PC-9 (cell line): Measurements from ENCODE around the gene MLIP. TPM values are rescaled to one million over a fixed set of nuclear protein-coding genes. Genes with fewer than 3 reads are reported as not detected.

Experiments
- BruUV-seq: library from RNA; stranded (reverse); fragments of 400-500 nt; replicated peaks from 2 replicates; lab custom pipeline; 2021; lab: Mats Ljungman, UMichigan
- CTCF ChIA-PET: fragments of 300-600 bp; sonication (Branson Sonifier 250); formaldehyde crosslinking; loops from one replicate; lab custom pipeline; 2022; ENCODE audit warnings: antibody characterized with exemption; lab: Charles Lee
- POLR2A ChIA-PET: fragments of 300-600 bp; sonication (Branson Sonifier 250); formaldehyde crosslinking; loops from one replicate; lab custom pipeline; 2022; ENCODE audit warnings: antibody characterized with exemption; ENCODE audit not compliant: unreplicated experiment; lab: Charles Lee
- DNase-seq, 2 experiments: peaks; one replicate each; pipeline versions ENCODE4 v3.0.0 to v3.0.0-alpha.2; 2015 to 2022; ENCODE audit warnings: mixed read lengths in 1 of 2
- H2AFZ ChIP-seq: fragments of 200-600 bp; sonication (generic); 2 replicates; pipeline ENCODE4 v1.8.1; 2017; ENCODE audit warnings: antibody characterized with exemption
- H3F3A ChIP-seq: fragments of 200-600 bp; sonication (generic); 2 replicates; pipeline ENCODE4 v1.8.1; 2017; ENCODE audit warnings: antibody characterized with exemption, mild to moderate bottlenecking, low read depth; ENCODE audit not compliant: insufficient read depth
- H3K27ac ChIP-seq: fragments of 200-600 bp; sonication (generic); 2 replicates; pipeline ENCODE4 v1.6.1; 2016; ENCODE audit warnings: mixed run types
- H3K27me3 ChIP-seq: fragments of 200-600 bp; sonication (generic); 2 replicates; pipeline ENCODE4 v1.6.1; 2016; ENCODE audit warnings: low read depth, mixed run types; ENCODE audit not compliant: insufficient read depth
- H3K36me3 ChIP-seq: fragments of 200-600 bp; sonication (generic); 2 replicates; pipeline ENCODE4 v1.6.1; 2016; ENCODE audit warnings: low read depth, mixed run types
- H3K4me1 ChIP-seq: fragments of 200-600 bp; sonication (generic); replicated peaks from 2 replicates; pipeline ENCODE4 v1.6.1; 2016; ENCODE audit warnings: mixed run types; ENCODE audit not compliant: insufficient read depth
- H3K4me2 ChIP-seq: fragments of 200-600 bp; sonication (generic); 2 replicates; pipeline ENCODE4 v1.6.1; 2017; ENCODE audit warnings: mixed run types
- H3K4me3 ChIP-seq: fragments of 200-600 bp; sonication (generic); 2 replicates; pipeline ENCODE4 v1.6.1; 2016; ENCODE audit warnings: mixed run types
- H3K79me2 ChIP-seq: fragments of 200-600 bp; sonication (generic); 2 replicates; pipeline ENCODE4 v1.6.1; 2017; ENCODE audit warnings: low read depth, mixed run types
- H3K9me2 ChIP-seq: fragments of 200-600 bp; sonication (generic); 2 replicates; pipeline ENCODE4 v1.8.1; 2017; ENCODE audit warnings: mild to moderate bottlenecking; ENCODE audit not compliant: insufficient read depth
- H3K9me3 ChIP-seq: fragments of 200-600 bp; sonication (generic); 2 replicates; pipeline ENCODE4 v1.8.1; 2016; ENCODE audit warnings: low read depth; ENCODE audit not compliant: insufficient read depth
- H4K20me1 ChIP-seq: fragments of 200-600 bp; sonication (generic); 2 replicates; pipeline ENCODE4 v1.8.1; 2017; ENCODE audit not compliant: insufficient read depth
- CTCF ChIP-seq: fragments of 200-600 bp; sonication (generic); conservative IDR thresholded peaks from 2 replicates; pipeline ENCODE4 v1.6.1; 2017; ENCODE audit warnings: mixed run types, antibody characterized with exemption, mild to moderate bottlenecking, moderate library complexity
- EZH2 ChIP-seq: fragments of 200-600 bp; sonication (generic); IDR thresholded peaks from 2 replicates; pipeline ENCODE4 v1.8.0; 2017; ENCODE audit warnings: antibody characterized with exemption, low read depth
- intact Hi-C: fragments of 100-400 bp; cut with micrococcal nuclease; formaldehyde crosslinking; loops from one replicate; pipeline ENCODE4 v1.10.0; 2022; ENCODE audit not compliant: unreplicated experiment
- total RNA-seq: library from RNA; stranded (reverse); gene quantifications from 2 replicates; pipeline ENCODE4 v1.2.3, GENCODE V29; 2021

MLIP gene
- total RNA-seq, 1 experiment from 2014 or later = 0.79 TPM

GRCh38 chr6:54260025-54260424 is 148.8 kb downstream of the MLIP start:
- no peaks in the 10 kb centered on the region for H3K4me1 ChIP-seq
- no peak for DNase-seq
- H3K9me3 ChIP-seq = no peaks in the 10 kb centered on the region
- H3F3A ChIP-seq = no peaks in the 10 kb centered on the region
- H3K27ac ChIP-seq = no peak overlapping the region
- ChIA-PET POLR2A (no interaction called here), CTCF (no interaction called here)
- H3K4me2 ChIP-seq = no peak overlapping the region
- no peaks in the 10 kb centered on the region for H3K36me3 ChIP-seq
- no peak overlapping the region for H2AFZ ChIP-seq
- TF ChIP-seq CTCF = no peak
- TF ChIP-seq EZH2 = no peak
- BruUV-seq = no TSS peak
- no peaks in the 10 kb centered on the region for H3K79me2 ChIP-seq
- intact Hi-C loops = no loop called here
- no peaks in the 10 kb centered on the region for H3K9me2 ChIP-seq
- H3K4me3 ChIP-seq = no peak overlapping the region
- no peaks in the 10 kb centered on the region for H3K27me3 ChIP-seq
- H4K20me1 ChIP-seq = no peaks in the 10 kb centered on the region

- H3K4me1 ChIP-seq = no peaks in the 10 kb centered on the region
- H3K9me2 ChIP-seq = no peaks in the 10 kb centered on the region
- H3K79me2 ChIP-seq = no peaks in the 10 kb centered on the region
- BruUV-seq = no TSS peak
- H3K4me2 ChIP-seq = no peak overlapping the region
- H3K27ac ChIP-seq = no peak overlapping the region
- POLR2A ChIA-PET = no interaction called here
- H3K27me3 ChIP-seq = no peaks in the 10 kb centered on the region
- TF ChIP-seq EZH2 = no peak
- no peak for TF ChIP-seq CTCF
- CTCF ChIA-PET = no interaction called here
- no peaks in the 10 kb centered on the region for H3F3A ChIP-seq
- DNase-seq = no peak
- H3K4me3 ChIP-seq = no peak overlapping the region
- H3K9me3 ChIP-seq = no peaks in the 10 kb centered on the region
- no peaks in the 10 kb centered on the region for H3K36me3 ChIP-seq
- H2AFZ ChIP-seq = peak overlapping the region; percentile 60; the same call in 1 of the 2 replicates
- intact Hi-C loops = no loop called here
- no peaks in the 10 kb centered on the region for H4K20me1 ChIP-seq
Observed at GRCh38 chr6:54262499-54262898, 151.3 kb downstream of the MLIP start.

GRCh38 chr6:54262971-54263370 is 151.7 kb downstream of the MLIP start:
- CTCF ChIA-PET = no interaction called here
- POLR2A ChIA-PET = no interaction called here
- Histone ChIP-seq H3K4me1 (no peaks in the 10 kb centered on the region), H3K4me2 (no peak overlapping the region), H3F3A (no peaks in the 10 kb centered on the region), H4K20me1 (no peaks in the 10 kb centered on the region), H3K4me3 (no peak overlapping the region), H3K27ac (no peak overlapping the region), H3K79me2 (no peaks in the 10 kb centered on the region), H3K9me2 (no peaks in the 10 kb centered on the region), H3K27me3 (no peaks in the 10 kb centered on the region), H2AFZ (0 out of 2 replicates have a peak overlapping the region, but pooled peaks have one; percentile 60), H3K9me3 (no peaks in the 10 kb centered on the region), H3K36me3 (no peaks in the 10 kb centered on the region)
- intact Hi-C loops = no loop called here
- TF ChIP-seq CTCF (no peak), EZH2 (no peak)
- DNase-seq = no peak
- no TSS peak for BruUV-seq
